ENCODE measurements around the gene KRTAP9-2.

DNA sequence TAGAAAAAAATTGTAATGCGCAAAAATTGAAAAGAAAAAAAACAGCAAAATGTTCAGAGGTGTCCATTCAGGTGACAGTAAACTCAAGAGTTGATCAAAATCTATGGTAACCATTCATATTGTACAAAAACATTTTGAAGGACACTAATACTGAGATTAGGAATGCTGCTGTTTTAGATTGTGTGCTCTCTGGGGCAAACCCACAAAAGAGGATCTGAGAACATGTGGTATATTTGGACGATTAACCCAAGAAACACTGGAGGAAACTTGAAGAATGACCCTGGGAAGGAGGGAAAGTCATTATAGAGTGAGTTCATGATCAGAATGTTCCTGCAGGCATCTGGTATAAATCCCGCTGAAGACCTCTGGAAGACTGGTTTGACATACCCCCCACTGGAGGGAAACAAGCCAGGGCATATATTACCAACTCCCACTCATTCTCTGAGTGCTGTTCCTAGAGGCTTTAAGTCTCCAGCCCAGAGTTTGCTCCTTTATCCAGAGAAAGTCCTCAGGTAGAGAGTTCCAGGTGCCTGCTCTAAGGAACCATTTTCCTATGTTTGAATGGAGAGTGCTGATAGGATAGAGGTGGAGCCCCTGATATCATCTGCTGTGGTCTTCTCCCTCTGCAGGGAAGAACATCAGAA is 49.6 kb upstream of the KRTAP9-2 start:
- TF ChIP-seq, protein P1, sequence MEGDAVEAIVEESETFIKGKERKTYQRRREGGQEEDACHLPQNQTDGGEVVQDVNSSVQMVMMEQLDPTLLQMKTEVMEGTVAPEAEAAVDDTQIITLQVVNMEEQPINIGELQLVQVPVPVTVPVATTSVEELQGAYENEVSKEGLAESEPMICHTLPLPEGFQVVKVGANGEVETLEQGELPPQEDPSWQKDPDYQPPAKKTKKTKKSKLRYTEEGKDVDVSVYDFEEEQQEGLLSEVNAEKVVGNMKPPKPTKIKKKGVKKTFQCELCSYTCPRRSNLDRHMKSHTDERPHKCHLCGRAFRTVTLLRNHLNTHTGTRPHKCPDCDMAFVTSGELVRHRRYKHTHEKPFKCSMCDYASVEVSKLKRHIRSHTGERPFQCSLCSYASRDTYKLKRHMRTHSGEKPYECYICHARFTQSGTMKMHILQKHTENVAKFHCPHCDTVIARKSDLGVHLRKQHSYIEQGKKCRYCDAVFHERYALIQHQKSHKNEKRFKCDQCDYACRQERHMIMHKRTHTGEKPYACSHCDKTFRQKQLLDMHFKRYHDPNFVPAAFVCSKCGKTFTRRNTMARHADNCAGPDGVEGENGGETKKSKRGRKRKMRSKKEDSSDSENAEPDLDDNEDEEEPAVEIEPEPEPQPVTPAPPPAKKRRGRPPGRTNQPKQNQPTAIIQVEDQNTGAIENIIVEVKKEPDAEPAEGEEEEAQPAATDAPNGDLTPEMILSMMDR (IDR thresholded peaks at IDR 0.05): no peak
- TF ChIP-seq POLR2A (IDR thresholded peaks at IDR 0.05): no peak
